Limb (tissue), 2 donors: ENCODE data around the gene TYMP.
"Not testable (repeated sequence)": the region's sequence is repeated elsewhere in the genome, so short reads cannot be mapped to it uniquely, and the experiment has no call there.

Source experiments
- DNase-seq, 2 donors: peaks; one replicate each; pipeline ENCODE4 v3.0.0-alpha.2; 2016; ENCODE audit errors: extremely low spot score in 2 of 2

TYMP gene

DNA sequence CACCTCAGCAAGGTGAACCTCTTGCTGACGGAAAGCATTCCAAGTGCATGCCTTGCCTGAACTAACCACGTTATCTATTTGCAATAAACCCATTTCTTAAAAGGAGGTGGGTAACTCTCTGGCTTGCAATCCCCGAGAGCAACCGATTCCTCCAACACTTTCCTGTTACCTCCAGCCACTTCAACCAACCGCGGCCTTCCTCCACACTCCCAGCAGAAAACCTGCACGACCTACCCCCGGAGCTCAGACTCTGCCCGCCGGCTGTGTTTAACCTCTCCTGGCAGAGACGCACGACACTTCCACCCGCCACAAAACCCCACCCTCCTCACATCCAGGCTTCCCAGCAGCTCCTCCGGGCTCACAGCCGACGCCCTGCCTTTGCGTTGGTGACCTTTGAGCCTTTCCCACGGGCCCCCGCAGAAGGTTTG lies 5.1 kb downstream of the TYMP start:
- DNase-seq: no peak

DNA sequence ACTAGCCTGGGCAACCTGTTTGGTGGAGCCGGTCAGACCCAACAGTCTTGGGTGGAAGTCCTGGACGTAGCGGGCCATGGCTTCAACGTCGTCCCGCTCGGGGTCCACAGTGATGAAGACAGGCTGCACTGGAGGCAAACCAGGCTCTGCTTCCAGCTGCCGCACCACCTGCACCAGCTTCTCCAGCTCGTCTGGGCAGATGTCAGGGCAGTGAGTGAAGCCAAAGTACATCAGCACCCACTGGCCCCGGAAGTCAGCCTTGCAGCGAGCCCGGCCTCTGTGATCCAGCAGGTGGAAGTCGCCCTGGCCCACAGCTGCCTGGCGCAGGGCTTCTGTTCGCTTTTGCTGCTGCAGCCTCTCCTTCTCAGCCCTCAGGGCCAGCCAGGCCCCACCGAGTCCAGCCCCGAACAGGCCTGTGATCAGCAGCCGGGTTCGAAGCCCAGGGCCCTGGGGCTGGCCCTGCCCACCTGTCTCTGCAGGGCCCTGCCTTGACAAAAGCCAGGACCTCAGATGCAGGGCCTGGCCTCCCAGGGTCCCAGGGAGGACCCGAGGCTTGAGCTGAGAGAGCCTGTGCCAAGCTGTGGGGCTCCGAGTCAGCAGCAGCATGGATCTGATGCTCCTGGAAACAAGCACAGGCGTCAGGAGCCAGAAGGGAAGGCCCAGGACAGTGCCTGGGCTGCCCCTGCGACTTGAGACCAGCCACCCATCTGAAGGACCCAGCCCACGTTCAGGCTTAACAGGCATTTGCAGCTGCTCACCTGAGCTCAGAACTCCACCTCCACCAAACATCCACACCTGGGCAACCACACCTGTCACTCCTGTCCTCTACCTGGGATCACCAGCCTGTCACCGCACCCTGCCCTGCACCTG lies 5.8 kb downstream of the TYMP start:
- no peak for DNase-seq

DNA sequence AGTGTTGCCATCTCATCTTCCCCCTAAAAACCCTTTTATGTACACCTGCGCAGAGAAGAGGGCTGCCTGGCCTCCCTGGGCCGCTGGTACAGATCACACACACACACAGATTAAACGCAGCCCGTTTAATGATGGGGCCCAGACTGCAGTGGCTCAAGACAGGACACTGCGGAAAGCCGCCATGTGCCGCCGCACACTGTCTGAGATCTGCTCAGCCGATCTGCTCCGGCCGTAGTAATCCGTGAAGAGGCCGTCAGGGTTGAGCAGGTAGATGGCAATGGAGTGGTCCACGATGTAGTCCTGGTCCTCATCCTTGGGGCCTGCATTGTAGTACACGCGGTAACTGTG lies 6.4 kb downstream of the TYMP start:
- DNase-seq: no peak

DNA sequence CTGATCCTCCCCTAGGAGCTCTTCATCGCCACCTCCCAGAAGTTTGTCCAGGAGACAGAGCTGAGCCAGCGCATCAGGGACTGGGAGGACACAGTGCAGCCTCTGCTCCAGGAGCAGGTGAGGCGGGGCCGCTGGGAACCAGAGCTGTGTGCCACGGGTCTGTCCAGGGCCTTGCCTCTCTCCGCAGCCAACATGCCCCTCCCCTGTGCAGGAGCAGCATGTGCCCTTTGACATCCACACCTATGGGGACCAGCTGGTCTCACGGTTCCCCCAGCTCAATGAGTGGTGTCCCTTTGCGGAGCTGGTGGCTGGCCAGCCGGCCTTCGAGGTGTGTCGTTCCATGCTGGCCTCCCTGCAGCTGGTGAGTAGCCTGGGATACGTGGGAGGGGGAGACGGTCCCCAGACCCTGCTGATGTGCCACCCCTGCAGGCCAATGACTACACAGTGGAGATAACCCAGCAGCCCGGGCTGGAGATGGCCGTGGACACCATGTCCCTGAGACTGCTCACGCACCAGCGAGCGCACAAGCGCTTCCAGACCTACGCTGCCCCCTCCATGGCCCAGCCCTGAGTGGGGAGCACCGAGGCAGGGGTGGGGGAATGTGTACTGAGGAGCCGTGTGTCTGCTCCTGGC lies 6.9 kb downstream of the TYMP start:
- DNase-seq: no peak

DNA sequence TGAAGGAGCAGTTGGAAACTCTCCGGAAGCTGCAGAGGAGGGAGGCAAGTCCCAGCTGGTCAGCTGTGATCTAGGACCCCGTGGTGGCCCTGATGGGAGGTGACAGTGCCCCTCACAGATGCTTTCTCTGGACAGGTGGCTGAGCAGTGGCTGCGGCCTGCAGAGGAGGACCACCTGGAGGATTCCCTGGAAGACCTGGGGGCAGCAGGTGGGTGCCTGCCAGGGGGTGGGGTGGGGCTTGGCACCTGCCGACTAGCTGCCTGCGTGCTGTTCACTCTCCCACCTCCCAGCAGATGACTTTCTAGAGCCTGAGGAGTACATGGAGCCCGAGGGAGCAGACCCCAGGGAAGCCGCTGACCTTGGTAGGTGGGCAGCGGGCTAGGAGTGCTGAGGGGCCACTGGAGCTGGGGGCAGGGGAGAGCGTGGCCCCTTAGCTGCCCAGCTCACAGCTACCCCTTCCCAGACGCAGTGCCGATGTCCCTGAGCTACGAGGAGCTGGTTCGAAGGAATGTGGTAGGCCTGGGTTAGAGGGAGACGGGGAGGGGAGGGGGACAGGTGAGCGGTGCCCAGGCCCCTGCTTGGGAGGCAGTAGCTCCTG lies 7.5 kb downstream of the TYMP start:
- no peak for DNase-seq

DNA sequence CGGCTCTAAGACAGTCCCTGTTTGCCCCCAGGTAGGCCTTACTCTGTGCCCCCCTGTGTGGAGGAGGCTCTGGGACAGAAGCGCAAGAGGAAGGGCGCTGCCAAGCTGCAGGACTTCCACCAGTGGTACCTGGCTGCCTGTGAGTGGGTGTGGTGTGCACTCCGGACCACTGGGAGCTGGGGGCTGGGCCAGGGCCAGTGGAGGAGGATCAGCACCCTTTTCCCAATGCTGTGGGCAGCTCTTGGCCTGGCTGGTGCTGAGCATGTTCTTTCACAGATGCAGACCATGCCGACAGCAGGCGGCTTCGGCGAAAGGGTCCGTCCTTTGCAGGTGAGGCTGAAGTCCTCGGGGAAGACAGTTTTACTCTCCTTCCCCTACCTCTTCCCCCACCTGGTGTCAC lies 8.1 kb downstream of the TYMP start:
- DNase-seq: no peak

DNA sequence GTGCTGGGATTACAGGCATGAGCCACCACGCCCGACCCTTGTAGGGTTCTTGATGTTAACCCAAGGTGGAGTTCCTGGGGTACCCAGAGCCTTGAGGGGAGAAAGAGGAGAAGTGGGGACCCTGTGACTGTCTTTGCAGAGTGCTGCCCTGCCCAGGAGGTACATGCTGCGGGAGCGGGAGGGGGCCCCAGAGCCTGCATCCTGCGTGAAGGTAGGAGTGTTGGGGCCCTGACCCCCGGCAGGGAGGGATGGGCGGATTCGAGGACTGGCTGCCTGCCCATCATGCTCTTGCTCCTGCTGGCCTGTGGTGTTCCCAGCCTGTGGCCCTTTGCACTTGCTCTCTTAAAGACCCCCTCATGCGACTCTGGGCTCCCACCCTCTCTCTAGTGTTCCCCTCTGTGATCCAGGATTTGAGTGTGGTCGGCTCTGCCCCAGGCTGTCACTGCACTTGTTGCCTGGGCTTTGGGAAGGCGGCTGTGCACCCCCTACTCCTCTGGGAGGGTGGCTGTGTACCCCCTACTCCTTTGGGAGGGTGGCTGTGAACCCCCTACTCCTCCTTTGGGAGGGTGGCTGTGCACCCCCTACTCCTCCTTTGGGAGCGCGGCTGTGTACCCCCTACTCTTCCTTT lies 8.9 kb downstream of the TYMP start:
- no peak for DNase-seq

DNA sequence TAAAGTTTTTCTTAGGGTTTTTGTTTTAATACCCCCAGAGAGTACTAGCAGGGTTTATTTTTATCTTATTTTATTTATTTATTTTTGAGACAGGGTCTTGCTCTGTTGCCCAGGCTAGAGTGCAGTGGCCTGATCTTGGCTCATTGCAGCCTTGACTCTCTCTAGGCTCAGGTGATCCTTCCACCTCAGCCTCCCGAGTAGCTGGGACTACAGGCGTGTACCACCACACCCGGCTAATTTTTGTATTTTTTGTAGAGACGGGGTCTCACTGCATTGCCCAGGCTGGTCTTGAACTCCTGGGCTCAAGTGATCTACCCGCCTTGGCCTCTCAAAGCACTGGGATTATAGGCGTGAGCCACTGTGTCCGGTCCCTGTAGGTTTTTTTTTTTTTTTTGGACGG lies 9.6 kb downstream of the TYMP start:
- not testable (repeated sequence) for DNase-seq

DNA sequence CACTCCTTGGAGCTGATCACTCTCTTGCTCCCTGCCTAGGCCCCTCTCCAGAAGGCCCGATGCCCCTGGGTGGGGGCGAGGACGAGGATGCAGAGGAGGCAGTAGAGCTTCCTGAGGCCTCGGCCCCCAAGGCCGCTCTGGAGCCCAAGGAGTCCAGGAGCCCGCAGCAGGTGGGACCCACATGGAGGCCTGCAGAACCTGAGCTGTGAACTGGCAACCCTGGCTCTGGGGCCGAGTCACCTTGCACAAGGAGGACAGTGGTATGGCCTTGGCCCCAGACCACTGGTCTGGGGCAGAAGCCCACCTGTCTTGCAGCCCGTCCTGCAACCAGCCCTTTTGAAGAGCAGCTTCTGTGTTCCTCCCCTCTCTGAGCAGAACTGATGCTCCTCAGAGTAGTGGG lies 10.7 kb downstream of the TYMP start:
- no peak for DNase-seq

DNA sequence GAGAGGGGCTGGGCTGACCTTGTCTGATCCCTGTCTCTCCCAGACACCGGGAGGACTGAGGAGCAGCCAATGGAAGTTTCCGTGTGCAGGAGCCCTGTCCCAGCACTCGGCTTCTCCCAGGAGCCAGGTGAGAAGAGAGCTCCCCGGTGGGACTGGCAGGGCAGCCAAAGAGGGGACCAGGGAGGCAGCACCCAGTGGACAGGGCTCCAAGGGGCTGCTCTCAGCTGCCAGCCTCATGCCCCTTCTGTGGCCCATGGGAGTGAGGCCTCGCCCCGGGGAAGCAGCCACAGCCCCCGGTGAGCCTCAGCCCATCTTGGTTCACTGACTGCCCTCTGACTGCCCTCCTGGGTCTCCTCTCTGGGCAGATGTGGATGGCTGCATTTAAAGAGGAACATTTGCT lies 11.2 kb downstream of the TYMP start:
- no peak for DNase-seq

DNA sequence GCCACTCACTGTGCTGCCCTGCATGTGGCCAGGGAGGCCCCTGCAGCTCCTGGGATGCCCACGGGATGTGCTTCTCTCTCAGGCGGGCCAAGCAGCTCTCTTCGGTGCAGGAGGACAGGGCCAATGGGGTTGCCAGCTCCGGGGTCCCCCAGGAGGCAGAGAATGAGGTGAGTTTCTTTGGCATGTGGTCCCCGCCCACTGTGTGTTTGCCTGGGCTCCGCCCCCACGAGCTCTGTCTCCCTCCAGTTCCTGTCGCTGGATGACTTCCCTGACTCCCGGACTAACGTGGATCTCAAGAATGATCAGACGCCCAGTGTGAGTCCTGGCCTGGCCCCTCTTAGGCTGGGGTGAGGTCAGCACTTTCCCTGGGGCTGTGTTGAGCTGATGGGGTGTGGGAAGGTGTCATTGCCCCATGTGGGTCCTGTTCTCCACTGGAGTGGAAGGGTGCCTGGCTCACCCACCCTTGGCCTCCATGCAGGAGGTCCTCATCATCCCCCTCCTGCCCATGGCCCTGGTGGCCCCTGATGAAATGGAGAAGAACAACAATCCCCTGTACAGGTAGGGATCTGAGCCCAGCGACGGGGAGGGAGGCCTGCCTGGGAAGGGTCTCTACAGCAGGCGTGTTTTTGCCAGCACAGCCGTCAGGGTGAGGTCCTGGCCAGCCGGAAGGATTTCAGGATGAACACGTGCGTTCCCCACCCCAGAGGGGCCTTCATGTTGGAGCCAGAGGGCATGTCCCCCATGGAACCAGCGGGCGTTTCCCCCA lies 12.1 kb downstream of the TYMP start:
- DNase-seq: no peak

DNA sequence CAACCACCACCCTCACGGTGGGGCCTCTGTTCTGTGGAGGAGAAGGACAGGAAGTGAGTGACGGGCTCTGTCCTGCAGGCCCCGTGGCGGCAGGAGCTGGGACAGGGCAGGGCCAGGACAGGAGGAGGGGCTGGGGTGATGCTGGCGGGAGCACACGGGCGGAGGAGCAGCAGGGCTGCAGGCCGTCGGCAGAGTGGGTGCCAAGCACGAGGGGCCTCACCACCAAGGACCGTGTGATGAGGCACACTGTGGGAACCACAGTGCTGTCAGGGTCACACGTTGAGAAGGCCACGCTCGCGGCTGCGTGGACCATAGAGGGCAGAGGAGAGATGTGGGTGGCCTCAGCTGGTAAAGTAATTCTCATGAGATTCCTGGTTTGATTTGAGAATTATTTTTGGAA lies 12.9 kb downstream of the TYMP start:
- no peak for DNase-seq

DNA sequence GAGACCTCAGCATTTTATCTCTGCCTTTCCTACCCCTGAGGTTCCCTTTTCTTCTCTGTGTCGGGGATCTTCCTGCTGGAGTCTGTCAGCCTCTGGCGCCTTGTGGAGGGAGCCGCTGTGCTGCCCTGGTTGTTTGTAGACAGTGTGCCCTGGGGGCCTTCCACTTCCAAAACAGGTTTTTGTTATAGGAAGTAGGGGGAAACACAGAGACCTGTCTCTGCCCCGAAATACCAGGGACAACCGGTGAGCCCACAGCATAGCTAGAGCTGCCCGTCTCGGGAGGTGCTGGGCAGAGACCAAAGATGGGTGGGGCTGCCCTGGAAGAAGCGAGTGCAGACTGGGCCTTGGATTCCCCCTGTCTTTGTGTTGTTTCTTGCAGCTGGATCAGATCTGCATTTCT lies 13.7 kb downstream of the TYMP start:
- DNase-seq: no peak

DNA sequence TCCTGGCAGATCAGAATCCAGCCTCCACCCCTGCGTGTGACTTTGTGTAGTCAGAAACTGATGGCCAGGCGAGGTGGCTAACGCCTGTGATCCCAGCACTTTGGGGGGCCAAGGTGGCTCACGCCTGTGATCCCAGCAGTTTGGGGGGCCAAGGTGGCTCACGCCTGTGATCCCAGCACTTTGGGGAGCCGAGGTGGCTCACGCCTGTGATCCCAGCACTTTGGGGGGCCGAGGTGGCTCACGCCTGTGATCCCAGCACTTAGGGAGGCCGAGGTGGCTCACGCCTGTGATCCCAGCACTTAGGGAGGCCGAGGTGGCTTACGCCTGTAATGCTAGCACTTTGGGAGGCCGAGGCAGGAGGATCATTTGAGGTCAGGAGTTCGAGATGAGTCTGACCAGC lies 16.6 kb downstream of the TYMP start:
- DNase-seq: no peak

DNA sequence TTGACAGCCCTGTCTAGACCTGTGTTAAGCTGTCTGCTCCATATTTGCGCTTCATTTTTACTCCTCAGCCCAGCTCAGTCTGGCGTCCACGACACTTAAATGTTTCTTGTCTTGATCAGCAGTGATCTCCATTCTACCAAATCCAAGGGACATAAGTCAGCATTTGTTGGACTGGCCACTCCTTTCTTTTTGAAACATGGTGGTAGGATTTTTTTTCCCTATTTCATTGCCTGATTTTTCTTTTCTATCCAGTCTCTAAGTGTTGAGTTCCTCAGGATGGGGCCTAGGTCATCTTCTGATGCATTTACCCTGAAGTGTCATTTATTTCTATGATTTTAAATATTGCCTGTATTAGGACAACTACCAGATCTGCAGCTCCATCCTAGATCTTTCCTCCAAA lies 20.9 kb downstream of the TYMP start:
- no peak for DNase-seq

DNA sequence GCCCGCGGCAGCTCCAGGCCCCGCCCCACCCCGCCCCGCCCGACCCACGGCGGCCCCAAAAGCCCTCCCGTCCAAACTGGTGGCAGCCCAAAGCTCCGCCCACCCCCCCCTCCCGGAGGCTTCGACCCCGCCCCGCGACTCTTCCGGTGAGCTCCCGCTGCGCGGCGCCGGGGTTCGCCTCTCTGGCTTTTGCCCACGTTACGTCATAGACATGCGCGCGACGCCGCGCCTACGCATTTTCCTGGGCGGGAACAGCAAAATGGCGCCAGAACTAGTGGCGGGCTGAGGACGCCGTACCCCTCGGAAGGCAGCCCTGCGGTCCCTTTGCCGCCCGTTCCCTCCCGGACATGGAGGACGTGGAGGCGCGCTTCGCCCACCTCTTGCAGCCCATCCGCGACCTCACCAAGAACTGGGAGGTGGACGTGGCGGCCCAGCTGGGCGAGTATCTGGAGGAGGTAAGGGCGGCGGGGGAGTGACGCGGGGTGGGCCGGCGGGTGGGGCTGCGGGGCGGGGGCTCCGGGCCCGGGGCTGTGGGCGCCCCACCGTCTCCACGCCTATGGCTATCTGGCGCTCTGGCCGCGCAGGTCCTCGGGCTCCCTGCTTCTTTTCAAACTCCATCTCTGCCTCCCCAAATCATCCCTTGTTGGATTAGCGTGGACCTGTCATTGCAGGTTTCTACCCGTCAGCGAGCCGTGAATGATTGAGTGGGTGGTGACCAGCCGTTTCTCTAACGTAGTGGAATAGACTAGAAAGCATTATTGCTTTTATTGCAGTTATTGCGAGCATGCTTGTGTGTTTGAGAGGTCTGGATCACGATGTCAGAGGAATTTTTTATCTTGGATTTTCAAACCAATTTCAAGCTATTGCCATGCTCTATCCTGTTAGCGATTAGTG lies 21.6 kb downstream of the TYMP start, which contains the start of gene NCAPH2:
NCAPH2 (plus strand) TSS at position 234 of the 894 bp plus-strand sequence; CDS start at position 348, 114 bp downstream.
- DNase-seq: peak; percentile 96 to 100

DNA sequence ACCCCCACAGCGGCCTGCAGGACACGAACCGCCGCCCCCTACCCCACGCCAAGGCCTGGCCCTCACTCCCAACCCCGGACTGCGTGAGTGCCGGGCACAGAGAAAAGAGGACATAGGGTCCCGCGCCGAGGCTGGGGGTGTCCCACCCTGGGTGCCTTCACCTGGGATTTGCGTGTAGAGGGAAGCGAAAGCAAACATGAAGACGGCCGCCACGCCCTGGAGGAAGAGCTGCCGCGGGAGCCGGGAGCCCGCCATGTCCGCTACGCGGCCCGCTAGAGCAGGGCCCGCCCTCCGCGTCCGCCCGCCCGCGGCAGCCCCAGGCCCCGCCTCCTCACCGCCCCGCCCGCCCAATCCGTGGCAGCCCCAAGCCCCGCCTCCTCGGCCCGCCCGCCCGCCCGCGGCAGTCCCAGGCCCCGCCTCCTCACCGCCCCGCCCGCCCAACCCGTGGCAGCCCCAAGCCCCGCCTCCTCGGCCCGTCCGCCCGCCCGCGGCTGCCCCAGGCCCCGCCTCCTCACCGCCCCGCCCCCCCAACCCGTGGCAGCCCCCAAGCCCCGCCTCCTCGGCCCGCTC lies 22.3 kb downstream of the TYMP start, which contains the start of gene LMF2:
LMF2 (minus strand) TSS at position 282 of the 570 bp plus-strand sequence; CDS start at position 255, 27 bp downstream.
- peak in 1 of 2 donors; percentile 89 for DNase-seq

DNA sequence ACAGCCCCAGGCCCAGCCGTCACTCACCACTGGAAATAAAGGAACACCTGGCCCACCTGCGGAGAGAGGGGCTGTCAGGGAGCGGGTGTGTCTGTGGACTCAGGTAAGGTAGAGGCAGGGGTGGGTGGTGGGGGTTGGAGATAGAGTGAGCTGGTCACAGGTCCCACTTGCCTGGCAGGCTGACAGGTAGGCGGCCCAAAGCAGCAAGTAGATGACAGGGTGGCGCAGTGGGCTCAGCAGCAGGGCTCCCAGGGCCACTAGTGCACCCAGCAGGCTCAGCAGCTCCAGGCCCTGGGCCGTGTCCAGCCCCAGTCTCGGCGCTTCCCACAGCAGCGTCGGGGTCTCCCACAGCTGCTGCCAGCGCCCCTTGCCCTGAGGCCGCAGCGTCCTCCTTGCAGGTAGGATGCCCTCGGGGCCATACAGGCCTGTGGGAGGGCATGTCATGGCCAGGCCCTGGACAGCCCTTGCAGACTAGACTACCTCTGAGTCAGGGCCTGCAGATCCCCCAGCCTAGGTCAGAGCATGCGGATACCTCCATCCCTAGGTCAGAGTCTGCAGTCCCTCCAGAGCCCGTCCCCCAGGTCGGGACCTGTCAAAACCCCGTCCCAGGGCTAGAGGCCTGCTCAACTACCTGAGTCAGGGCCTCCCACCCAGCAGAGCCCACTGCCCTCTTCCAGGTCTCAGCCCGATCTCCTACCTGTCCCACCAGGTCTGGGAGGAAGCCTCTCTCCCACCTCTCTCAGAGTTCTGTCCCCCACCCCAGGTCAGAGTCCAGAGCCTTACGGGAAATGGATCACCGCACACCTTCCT lies 23.0 kb downstream of the TYMP start:
- DNase-seq: peak in 1 of 2 donors; percentile 45
